ENCODE results near the gene DSCAM. TPM values are rescaled to one million over a fixed set of nuclear protein-coding genes. Genes with fewer than 3 reads are reported as not detected.

The DSCAM gene
- total RNA-seq, 1 donor: not detected

DNA sequence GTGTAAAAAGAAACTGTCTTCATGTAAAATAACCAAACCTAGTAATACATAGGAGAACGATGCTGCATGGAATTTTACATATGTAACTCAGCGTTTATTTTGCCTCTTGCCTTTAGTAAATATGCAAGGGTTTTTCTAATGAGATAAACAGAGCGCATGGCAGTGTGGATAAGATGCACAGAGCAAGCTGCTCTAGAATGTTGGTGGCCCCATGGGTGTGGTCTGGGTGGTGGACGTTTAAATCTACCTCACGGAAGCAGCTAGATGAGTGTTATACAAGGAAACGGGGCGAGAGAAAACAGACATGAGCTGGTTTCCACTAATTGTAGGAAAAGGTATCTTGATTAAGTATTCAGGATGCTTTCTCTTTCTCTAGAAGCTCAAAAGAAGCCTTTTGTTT, 205.9 kb downstream of the DSCAM start:
- no peak for DNase-seq (ENCODE audit: insufficient read length, low spot score, missing footprints)
- TF ChIP-seq, protein P1, sequence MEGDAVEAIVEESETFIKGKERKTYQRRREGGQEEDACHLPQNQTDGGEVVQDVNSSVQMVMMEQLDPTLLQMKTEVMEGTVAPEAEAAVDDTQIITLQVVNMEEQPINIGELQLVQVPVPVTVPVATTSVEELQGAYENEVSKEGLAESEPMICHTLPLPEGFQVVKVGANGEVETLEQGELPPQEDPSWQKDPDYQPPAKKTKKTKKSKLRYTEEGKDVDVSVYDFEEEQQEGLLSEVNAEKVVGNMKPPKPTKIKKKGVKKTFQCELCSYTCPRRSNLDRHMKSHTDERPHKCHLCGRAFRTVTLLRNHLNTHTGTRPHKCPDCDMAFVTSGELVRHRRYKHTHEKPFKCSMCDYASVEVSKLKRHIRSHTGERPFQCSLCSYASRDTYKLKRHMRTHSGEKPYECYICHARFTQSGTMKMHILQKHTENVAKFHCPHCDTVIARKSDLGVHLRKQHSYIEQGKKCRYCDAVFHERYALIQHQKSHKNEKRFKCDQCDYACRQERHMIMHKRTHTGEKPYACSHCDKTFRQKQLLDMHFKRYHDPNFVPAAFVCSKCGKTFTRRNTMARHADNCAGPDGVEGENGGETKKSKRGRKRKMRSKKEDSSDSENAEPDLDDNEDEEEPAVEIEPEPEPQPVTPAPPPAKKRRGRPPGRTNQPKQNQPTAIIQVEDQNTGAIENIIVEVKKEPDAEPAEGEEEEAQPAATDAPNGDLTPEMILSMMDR (IDR thresholded peaks at IDR 0.05; ENCODE audit: extremely low read depth, low read depth, low read length): no peak
- no peaks in the 10 kb centered on the region for H4K20me1 ChIP-seq (ENCODE audit: insufficient read depth, low read length)
- H3K27ac ChIP-seq (ENCODE audit: low read depth, low read length): no peak overlapping the region
- H3K9me3 ChIP-seq (ENCODE audit: low read depth, low read length): peaks cover 3% of the 10 kb centered on the region
- no peak overlapping the region for H2AFZ ChIP-seq (ENCODE audit: low read length)
- no peak overlapping the region for H3K4me2 ChIP-seq (ENCODE audit: insufficient read depth, low read length)
- H3K4me3 ChIP-seq (ENCODE audit: insufficient read depth, low read length): no peak overlapping the region
- H3K4me1 ChIP-seq (ENCODE audit: insufficient read depth, low read length): no peaks in the 10 kb centered on the region
- H3K79me2 ChIP-seq (ENCODE audit: insufficient read depth, low read length): no peaks in the 10 kb centered on the region
- no peaks in the 10 kb centered on the region for H3K36me3 ChIP-seq (ENCODE audit: insufficient read depth, low read length)
- no peaks in the 10 kb centered on the region for H3K27me3 ChIP-seq (ENCODE audit: insufficient read depth, low read length)

DNA sequence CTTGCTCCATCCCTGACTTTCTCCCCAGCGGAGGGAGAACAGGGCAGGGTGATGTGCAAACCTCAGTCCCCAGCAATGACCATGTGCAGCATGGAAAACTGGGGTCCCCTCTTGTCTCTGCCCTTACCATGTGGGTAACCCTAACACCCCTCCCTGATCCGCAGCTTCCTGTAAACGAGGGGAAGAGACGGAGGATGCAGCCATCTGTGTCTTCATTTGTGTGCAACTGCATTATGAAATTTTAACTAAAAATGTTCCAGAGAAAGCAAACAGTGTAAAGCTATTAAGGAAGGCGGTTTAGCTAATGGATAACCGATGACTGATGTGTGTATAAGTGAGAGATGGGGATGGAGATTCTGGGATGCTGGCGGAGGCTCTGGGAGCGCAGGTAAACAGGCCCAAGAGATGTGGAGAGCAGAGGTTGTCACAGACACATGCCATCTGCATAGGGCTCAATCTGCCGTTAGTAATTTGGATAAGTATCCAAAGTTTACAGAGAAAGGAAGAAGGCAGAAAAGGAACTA, 206.6 kb downstream of the DSCAM start:
- H3K79me2 ChIP-seq (ENCODE audit: insufficient read depth, low read length): no peaks in the 10 kb centered on the region
- no peak overlapping the region for H3K27ac ChIP-seq (ENCODE audit: low read depth, low read length)
- no peaks in the 10 kb centered on the region for H3K36me3 ChIP-seq (ENCODE audit: insufficient read depth, low read length)
- no peak overlapping the region for H3K4me3 ChIP-seq (ENCODE audit: insufficient read depth, low read length)
- no peak overlapping the region for H2AFZ ChIP-seq (ENCODE audit: low read length)
- no peak overlapping the region for H3K4me2 ChIP-seq (ENCODE audit: insufficient read depth, low read length)
- TF ChIP-seq, protein P1 (IDR thresholded peaks at IDR 0.05; ENCODE audit: extremely low read depth, low read depth, low read length): no peak
- H3K27me3 ChIP-seq (ENCODE audit: insufficient read depth, low read length): no peaks in the 10 kb centered on the region
- no peaks in the 10 kb centered on the region for H3K4me1 ChIP-seq (ENCODE audit: insufficient read depth, low read length)
- H4K20me1 ChIP-seq (ENCODE audit: insufficient read depth, low read length): no peaks in the 10 kb centered on the region
- DNase-seq (ENCODE audit: insufficient read length, low spot score, missing footprints): no peak
- H3K9me3 ChIP-seq (ENCODE audit: low read depth, low read length): peaks cover 3% of the 10 kb centered on the region

DNA sequence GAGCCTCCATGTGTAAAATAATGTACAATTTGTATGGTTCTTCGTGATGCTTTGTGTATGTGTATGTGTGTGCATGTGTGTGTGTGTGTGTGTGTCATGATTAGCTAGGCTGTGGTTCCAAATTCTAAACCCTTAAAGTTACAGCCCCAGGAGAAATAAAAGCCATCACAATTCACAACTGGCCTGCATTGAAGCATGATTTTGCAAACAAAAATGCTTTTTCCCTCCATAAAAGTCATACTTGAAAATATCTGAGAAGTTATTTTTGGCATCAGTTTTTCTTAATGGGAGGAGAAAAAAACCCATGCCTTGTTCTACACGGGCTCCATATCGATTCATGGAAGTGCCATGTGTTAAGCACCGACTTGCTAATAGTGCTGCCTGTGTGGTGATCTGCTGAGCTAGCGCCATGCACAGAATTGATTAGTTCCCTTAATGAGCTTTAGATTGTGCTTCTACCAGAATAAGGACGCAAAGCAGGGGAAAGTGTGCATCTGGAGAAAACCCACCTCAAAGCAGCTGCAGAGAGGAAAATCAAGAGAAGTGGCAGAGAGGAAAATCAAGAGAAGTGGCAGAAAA, 207.3 kb downstream of the DSCAM start:
- TF ChIP-seq, protein P1 (IDR thresholded peaks at IDR 0.05; ENCODE audit: extremely low read depth, low read depth, low read length): no peak
- Histone ChIP-seq H3K4me1 (ENCODE audit: insufficient read depth, low read length) (no peaks in the 10 kb centered on the region), H4K20me1 (ENCODE audit: insufficient read depth, low read length) (no peaks in the 10 kb centered on the region), H3K4me2 (ENCODE audit: insufficient read depth, low read length) (no peak overlapping the region), H3K4me3 (ENCODE audit: insufficient read depth, low read length) (no peak overlapping the region), H3K27ac (ENCODE audit: low read depth, low read length) (no peak overlapping the region), H3K9me3 (ENCODE audit: low read depth, low read length) (peaks cover 3% of the 10 kb centered on the region), H3K36me3 (ENCODE audit: insufficient read depth, low read length) (no peaks in the 10 kb centered on the region), H2AFZ (ENCODE audit: low read length) (no peak overlapping the region), H3K27me3 (ENCODE audit: insufficient read depth, low read length) (no peaks in the 10 kb centered on the region), H3K79me2 (ENCODE audit: insufficient read depth, low read length) (no peaks in the 10 kb centered on the region)
- no peak for DNase-seq (ENCODE audit: insufficient read length, low spot score, missing footprints)

DNA sequence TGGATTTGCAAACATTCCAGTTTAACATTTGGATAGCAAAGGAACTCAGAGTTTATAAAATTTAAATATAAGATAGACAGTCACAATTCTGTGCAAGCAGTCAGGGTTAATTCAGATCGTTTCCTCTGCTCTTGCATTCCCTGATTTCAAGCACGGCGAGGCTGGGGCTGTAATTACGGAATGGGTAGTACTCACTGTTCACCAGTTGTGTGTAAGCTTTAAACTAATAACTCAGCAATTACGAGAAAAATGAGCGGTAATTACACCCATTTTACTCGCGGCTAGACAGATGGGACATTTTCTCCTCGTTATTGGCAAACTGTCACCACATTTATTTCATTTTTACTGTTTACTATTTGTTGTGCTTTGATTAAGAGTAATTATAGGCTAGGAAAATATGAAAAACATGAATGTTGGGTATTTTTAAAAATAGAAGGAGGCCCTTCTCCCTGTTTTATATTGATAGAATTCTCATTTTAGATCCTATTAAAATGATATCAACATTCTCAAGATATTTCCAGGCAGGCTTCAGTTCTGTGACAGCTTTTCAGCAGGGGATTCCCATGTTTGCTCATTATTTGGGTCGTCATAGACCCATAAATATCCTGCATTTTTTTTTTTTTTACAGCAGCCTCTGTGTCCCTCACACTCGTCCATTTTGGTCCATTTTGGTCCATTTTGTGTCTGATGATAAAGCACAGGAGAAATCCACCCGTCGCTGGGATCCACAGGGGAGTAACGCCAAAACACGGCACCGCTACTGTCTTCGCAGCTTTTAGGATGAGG, 208.3 kb downstream of the DSCAM start:
- TF ChIP-seq, protein P1 (IDR thresholded peaks at IDR 0.05; ENCODE audit: extremely low read depth, low read depth, low read length): no peak
- no peaks in the 10 kb centered on the region for H3K4me1 ChIP-seq (ENCODE audit: insufficient read depth, low read length)
- no peaks in the 10 kb centered on the region for H4K20me1 ChIP-seq (ENCODE audit: insufficient read depth, low read length)
- DNase-seq (ENCODE audit: insufficient read length, low spot score, missing footprints): no peak
- no peak overlapping the region for H3K4me3 ChIP-seq (ENCODE audit: insufficient read depth, low read length)
- no peaks in the 10 kb centered on the region for H3K79me2 ChIP-seq (ENCODE audit: insufficient read depth, low read length)
- no peak overlapping the region for H2AFZ ChIP-seq (ENCODE audit: low read length)
- H3K4me2 ChIP-seq (ENCODE audit: insufficient read depth, low read length): no peak overlapping the region
- no peaks in the 10 kb centered on the region for H3K27me3 ChIP-seq (ENCODE audit: insufficient read depth, low read length)
- no peaks in the 10 kb centered on the region for H3K9me3 ChIP-seq (ENCODE audit: low read depth, low read length)
- H3K27ac ChIP-seq (ENCODE audit: low read depth, low read length): no peak overlapping the region
- H3K36me3 ChIP-seq (ENCODE audit: insufficient read depth, low read length): no peaks in the 10 kb centered on the region

Data from osteoblast (primary cell).